Epithelial cell of proximal tubule (primary cell): ENCODE results near the gene CT45A9. TPM values are rescaled to one million over a fixed set of nuclear protein-coding genes. Genes with fewer than 3 reads are reported as not detected.

Experiments
- total RNA-seq: library from RNA; depleted of rRNA; stranded (reverse); fragments of >200 nt; gene quantifications from 2 replicates; pipeline ENCODE4 v1.2.3, GENCODE V29; 2015

CT45A9 gene
- total RNA-seq, 1 donor from 2014 or later: not detected

Other genes starting within 250 kb of the CT45A9 start
- not detected in 2 replicates for gene CT45A1, start 158.2 kb downstream of the CT45A9 start, total RNA-seq
- gene CT45A3, start 103.6 kb downstream of the CT45A9 start, total RNA-seq: not detected in 2 replicates
- not detected in 2 replicates for gene CT45A5, start 86.3 kb downstream of the CT45A9 start, total RNA-seq
- gene CT45A6, start 69.0 kb downstream of the CT45A9 start, total RNA-seq: not detected in 2 replicates
- not detected in 2 replicates for gene CT45A2, start 51.8 kb downstream of the CT45A9 start, total RNA-seq
- gene CT45A7, start 34.5 kb downstream of the CT45A9 start, total RNA-seq: not detected in 2 replicates
- gene CT45A8, start 17.3 kb downstream of the CT45A9 start, total RNA-seq: not detected in 2 replicates
- gene CT45A10, start 21.6 kb upstream of the CT45A9 start, total RNA-seq: not detected in 2 replicates
- gene SAGE1, start 21.9 kb upstream of the CT45A9 start, total RNA-seq: not detected in 2 replicates
- gene MMGT1, start 102.2 kb upstream of the CT45A9 start, total RNA-seq: 16.5 and 20.9 TPM in 2 replicates
- 9.1 and 9.6 TPM in 2 replicates for gene SLC9A6, start 113.6 kb upstream of the CT45A9 start, total RNA-seq